Measurements from ENCODE around the gene PRDM16. TPM values are rescaled to one million over a fixed set of nuclear protein-coding genes. Genes with fewer than 3 reads are reported as not detected.

The PRDM16 gene
- total and polyA plus RNA-seq, 2 of the 4 experiments (the other 2 are of a cell fraction): 0.02 TPM; not detected in 1

DNA sequence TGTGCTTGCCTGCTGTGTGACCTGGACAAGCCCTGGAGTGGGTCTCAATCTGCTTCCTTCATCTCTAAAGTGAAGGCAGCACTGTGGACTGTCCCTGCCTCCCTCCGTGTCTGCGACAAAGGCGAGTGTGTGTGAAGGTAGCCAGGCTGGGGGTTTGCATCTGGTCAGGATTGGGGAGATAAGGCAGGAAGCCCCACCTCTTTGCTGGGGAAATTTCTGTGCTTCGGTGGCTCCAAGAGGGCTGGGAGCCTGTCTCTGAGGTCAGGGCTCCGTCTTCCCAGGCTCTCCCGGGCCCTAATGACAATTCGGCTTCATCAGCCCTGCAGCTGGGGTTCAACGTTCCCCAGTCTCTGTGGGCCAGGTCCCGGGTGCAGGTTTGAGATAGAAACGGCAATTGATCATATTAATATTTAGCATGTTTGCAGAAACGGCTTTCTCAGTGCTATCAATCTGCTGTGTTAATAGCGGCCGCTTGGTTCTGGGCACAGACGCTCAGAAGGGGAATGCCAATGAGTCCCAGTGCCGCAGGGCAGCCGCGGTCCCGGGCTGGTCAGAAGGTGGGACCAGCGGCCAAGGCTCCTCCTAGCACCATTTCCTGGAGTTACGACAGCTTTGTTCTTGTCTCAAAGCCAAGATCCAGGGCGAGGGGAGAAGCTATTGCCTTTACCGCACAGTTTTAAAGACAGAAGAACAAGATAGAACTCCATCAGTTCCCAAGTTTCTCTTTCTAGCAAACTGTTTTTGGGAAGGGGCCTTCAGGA lies 105.7 kb downstream of the PRDM16 start:
- TF ChIP-seq MXI1 (IDR thresholded peaks at IDR 0.05; ENCODE audit: borderline replicate concordance, low read depth, low read length) (no peak), FOS (IDR thresholded peaks at IDR 0.05; ENCODE audit: low read depth, low read length) (no peak), POLR2A (IDR thresholded peaks at IDR 0.05; ENCODE audit: low read depth, low read length) (no peak), SMC3 (IDR thresholded peaks at IDR 0.05; ENCODE audit: low read depth, low read length) (no peak), MAZ (IDR thresholded peaks at IDR 0.05; ENCODE audit: borderline replicate concordance, low read depth, low read length) (no peak), RFX5 (IDR thresholded peaks at IDR 0.05; ENCODE audit: low read depth, low read length) (no peak)
- WGBS, 2 experiments (ENCODE audit: extremely low coverage in 2 of 2, insufficient read length in 1 of 2): 19% methylated on average over 9 of the region's 22 CpGs; no CpG with 5 or more reads in 1 of the 2 experiments
- H3K36me3 ChIP-seq (ENCODE audit: control insufficient read depth, insufficient read depth, low read length): no peaks in the 10 kb centered on the region
- H3K9ac ChIP-seq (ENCODE audit: low read depth, low read length): no peak overlapping the region
- H3K4ac ChIP-seq (ENCODE audit: low read depth, low read length): no peak overlapping the region
- DNase-seq (no peak), ATAC-seq (ENCODE audit: low read depth) (no peak)
- H2BK15ac ChIP-seq (ENCODE audit: low read depth, low read length): no peak overlapping the region
- H3K4me2 ChIP-seq (ENCODE audit: low read depth, low read length): no peak overlapping the region
- no peak overlapping the region for H3K56ac ChIP-seq (ENCODE audit: extremely low read depth, insufficient read depth, low read length)
- H3K9me3 ChIP-seq (ENCODE audit: control insufficient read depth, insufficient read depth, low read length): peaks cover 36% of the 10 kb centered on the region
- no peak overlapping the region for H2AK9ac ChIP-seq (replicated peaks; ENCODE audit: low read depth, low read length, poor library complexity)
- H3K27ac ChIP-seq (ENCODE audit: insufficient read depth, low read length): no peak overlapping the region
- no peak overlapping the region for H2BK120ac ChIP-seq (ENCODE audit: low read depth, low read length)
- no peak overlapping the region for H2BK5ac ChIP-seq (ENCODE audit: low read depth, low read length, poor library complexity, severe bottlenecking)
- H4K91ac ChIP-seq (ENCODE audit: insufficient read depth, low read depth, low read length): no peak overlapping the region
- no peaks in the 10 kb centered on the region for H3K27me3 ChIP-seq (ENCODE audit: control insufficient read depth, insufficient read depth, low read length)
- intact Hi-C loops (cut with micrococcal nuclease) (no loop called here), in situ Hi-C loops (cut with MboI; ENCODE audit: low sequenced_read_pairs) (loop anchor here (10.0 kb wide), 1 partner anchor 60 kb away; no protein-coding TSS in a partner anchor), dilution Hi-C loops (cut with HindIII; ENCODE audit: low sequenced_read_pairs, unreplicated experiment) (no loop called here)
- H2AFZ ChIP-seq (replicated peaks; ENCODE audit: low read length, poor library complexity): no peak overlapping the region
- no peak overlapping the region for H3K23ac ChIP-seq (ENCODE audit: low read depth, low read length)
- no peaks in the 10 kb centered on the region for H3K79me1 ChIP-seq (ENCODE audit: low read depth in 1 of 2, low read length in 2 of 2)
- H2BK20ac ChIP-seq (ENCODE audit: low read depth, low read length): no peak overlapping the region
- H3K4me3 ChIP-seq (ENCODE audit: insufficient read depth, low read depth, low read length): no peak overlapping the region
- no peak overlapping the region for H4K8ac ChIP-seq (ENCODE audit: low read depth in 2 of 2, low read length in 2 of 2)
- peaks cover 6% of the 10 kb centered on the region; the same call in 1 of the 2 replicates for H3K4me1 ChIP-seq (ENCODE audit: control insufficient read depth, insufficient read depth, low read length)
- H2AK5ac ChIP-seq (ENCODE audit: low read depth, low read length): no peak overlapping the region
- no peaks in the 10 kb centered on the region for H3K9me1 ChIP-seq (ENCODE audit: insufficient read depth, low read length)
- BruUV-seq (replicated peaks): no TSS peak
- H3K14ac ChIP-seq (replicated peaks; ENCODE audit: low read depth, low read length): no peak overlapping the region
- CTCF ChIA-PET: no interaction called here
- H3K18ac ChIP-seq (ENCODE audit: low read depth, low read length): no peak overlapping the region
- H4K20me1 ChIP-seq (ENCODE audit: insufficient read depth, low read length): no peaks in the 10 kb centered on the region
- H4K5ac ChIP-seq (ENCODE audit: low read depth, low read length): no peak overlapping the region
- POLR2A ChIA-PET (ENCODE audit: unreplicated experiment): no interaction called here
